ENCODE data around the gene HSDL1.

Gene HSDL1

DNA sequence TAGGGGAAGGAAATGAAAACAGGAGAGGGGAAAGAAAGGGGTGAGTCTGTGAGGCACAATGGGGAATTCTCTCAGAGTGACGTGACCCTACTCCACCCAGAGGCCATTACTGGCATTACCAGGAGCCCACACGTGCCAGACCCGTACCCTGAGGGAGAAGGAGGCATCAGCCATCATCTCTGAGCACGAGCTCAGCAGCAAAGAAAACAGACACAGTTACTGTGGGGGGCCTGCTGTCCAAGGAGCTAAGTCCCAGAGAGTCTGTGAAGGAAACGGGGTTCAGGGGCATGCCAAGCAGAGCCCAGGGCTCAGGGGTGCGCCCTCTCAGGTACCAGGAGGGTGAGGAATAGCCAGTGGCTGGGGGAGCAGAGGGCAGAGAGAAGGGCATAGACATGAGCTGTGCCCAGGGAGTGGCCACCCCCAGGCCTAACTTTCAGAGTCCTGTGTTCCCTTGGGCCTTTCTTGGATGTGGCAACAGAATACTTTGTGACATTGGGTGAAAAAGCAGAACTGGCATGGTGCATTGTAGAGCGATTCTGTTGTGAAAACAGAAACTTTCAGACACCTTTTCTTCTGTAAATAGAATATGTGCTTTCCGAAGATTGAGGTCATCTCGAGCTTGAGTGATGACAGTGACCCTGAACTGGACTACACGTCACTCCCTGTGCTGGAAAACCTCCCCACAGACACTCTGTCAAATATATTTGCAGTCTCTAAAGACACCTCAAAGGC lies 30.5 kb upstream of the HSDL1 start:
- DNase-seq = peak; percentile 71

DNA sequence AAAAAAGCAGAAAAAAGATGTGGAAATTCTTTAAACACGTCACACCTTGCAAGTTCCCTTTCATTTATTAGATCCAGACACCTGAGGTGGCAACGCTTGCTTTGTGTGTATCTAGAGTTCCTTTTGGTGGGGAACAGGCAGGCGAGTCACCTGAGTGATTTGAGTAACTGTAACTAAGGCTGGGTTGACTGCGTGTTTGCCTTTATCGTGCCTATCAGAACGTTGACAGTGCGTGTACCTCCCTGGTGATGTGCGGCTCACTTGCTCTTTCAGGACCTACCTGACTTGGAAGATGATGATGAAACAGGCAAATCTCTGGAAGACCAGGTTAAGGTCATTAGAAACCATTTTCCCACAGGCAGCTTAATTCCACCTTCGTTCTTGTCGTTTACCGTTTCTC lies 29.4 kb upstream of the HSDL1 start:
- DNase-seq = no peak

GRCh38 chr16:84169765-84170310 lies 24.9 kb upstream of the HSDL1 start:
- DNase-seq = no peak

- DNase-seq = no peak
Measured at GRCh38 chr16:84166796-84167695, 22.1 kb upstream of the HSDL1 start.

- DNase-seq = no peak
Measured at GRCh38 chr16:84165746-84166145, 20.8 kb upstream of the HSDL1 start.

- no peak for DNase-seq
Measured at GRCh38 chr16:84161801-84162200, 16.8 kb upstream of the HSDL1 start.

GRCh38 chr16:84161037-84161436 lies 16.1 kb upstream of the HSDL1 start:
- no peak for DNase-seq

GRCh38 chr16:84159800-84160199 lies 14.8 kb upstream of the HSDL1 start:
- no peak for DNase-seq

GRCh38 chr16:84159007-84159406 lies 14.0 kb upstream of the HSDL1 start:
- no peak for DNase-seq

GRCh38 chr16:84156342-84156784 lies 11.4 kb upstream of the HSDL1 start:
- DNase-seq = no peak

DNA sequence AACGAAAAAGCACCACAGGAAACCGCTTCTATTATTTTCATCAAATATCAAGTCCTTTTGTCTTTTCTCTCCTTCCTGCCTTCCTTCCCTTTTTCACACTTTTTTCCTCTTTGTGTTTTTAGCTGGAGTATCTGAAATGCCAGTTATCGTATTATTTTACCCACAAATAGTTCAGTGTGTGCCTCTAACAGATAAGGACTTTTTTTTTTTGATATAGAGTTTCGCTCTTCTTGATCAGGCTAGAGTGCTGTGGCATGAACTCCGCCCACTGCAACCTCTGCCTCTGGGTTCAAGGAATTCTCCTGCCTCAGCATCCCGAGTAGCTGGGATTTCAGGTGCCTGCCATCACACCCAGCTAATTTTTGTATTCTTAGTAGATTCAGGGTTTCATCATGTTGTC lies 10.8 kb upstream of the HSDL1 start:
- no peak for DNase-seq

DNA sequence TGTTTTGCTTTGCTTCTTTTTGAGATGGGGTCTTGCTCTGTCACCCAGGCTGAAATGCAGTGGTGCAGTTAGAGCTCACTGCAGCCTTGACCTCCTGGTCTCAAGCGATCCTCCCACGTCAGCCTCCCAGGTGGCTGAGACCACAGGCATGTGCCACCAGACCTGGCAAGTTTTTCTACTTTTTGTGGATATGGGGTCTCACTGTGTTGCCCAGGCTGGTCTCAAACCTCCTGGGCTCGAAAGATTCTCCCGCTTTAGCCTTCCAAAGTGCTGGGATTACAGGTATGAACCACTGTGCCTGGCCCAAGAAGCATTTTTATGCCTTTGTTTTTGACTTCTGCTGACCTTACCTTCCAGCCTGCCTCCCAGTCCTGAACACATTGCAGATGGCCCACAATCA lies 10.2 kb upstream of the HSDL1 start:
- DNase-seq = no peak

DNA sequence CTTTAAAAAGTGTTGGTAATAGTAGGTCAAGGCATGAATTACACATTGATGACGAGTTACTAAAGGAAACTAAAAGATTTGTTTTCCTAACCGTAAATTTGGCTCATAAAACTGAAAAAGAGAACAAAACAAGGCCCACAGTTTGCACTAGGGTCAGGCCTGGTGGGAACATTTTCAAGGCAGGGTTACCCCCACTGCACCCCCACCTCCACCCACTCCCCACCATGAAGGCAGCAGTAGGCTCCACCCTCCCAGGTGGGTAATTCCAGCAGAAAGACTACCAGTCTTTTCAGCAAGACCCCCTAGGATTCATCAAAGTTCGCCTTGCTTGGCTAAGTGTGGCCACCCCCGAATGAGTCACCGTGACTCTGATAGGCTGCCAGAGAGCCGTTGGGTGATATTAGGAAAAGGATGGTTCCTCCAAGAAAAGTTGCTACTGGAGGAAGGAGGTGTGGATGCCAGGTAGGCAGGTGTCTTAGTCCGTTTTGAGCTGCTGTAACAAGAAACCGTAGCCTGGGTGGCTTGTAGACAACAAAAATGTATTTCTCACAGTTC lies 8.8 kb upstream of the HSDL1 start:
- DNase-seq = no peak

- DNase-seq = no peak
Measured at GRCh38 chr16:84150926-84151325, 5.9 kb upstream of the HSDL1 start.

GRCh38 chr16:84144209-84144858 lies 643 bp downstream of the HSDL1 start:
- peak; percentile 35 for DNase-seq

DNA sequence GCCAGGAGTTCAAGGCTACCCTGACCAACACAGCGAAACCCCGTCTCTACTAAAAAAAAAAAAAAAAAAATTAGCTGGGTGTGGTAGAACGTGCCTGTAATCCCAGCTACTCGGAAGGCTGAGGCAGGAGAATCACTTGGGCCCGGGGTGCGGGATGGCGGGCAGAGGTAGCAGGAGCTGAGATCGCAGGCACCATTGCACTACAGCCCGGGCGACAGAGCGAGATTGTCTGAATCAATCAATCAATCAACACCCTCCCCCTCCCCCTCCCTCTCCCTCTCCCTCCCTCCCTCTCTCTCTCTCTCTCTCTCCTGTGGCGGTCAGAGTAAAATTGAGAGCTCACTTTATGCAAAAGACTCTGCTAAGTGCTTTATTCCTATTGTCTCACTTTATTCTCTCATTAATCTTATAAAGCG lies 1.2 kb downstream of the HSDL1 start:
- DNase-seq = no peak

DNA sequence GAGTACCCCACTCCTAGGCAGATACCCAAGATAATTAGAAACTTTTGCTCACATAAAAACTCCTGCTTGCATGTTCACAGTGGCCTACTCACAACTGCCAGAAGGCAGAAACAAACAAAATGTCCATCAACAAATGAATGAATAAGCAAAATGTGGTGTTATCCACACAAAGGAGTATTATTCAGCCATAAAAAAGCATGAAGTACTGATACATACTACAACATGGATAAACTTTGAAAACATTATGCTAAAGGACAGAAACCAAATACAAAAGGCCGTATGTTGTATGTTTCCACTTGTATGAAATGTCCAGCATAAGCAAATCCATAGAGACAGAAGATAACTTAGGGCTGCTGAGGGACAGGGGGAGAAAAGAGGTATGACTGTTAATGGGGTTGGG lies 1.9 kb downstream of the HSDL1 start:
- no peak for DNase-seq

- DNase-seq = no peak
Measured at GRCh38 chr16:84141143-84141670, 3.8 kb downstream of the HSDL1 start.

DNA sequence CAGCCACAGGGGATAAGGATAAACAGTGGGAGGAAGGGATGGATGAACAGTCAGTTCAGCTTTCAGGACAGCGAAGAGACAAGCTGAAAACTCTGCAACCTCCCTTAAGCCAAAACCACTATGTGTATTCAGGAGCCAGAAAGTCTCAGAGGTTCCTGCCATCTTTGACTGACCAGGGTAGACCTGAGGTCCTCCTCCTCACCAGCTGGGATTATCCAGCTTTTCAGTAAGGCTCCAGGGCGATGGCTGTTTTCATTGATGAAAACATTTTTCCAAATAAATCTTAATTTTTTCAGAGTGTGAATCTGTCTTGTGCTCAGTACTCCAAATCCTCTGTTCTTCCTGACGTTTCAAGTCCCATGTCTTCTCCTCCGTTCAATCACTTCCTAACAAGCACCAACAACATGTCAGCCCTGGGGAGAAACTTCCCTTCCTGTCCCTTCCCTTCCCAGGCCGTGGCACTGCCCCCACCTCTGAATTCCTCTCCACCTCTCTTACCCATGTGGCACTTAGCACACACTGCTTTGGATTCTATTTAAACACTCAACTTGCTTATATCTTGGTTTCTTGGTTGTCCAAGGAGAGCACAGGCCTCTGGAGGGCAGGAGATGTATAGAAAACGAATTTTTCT lies 5.2 kb downstream of the HSDL1 start:
- DNase-seq = no peak

DNA sequence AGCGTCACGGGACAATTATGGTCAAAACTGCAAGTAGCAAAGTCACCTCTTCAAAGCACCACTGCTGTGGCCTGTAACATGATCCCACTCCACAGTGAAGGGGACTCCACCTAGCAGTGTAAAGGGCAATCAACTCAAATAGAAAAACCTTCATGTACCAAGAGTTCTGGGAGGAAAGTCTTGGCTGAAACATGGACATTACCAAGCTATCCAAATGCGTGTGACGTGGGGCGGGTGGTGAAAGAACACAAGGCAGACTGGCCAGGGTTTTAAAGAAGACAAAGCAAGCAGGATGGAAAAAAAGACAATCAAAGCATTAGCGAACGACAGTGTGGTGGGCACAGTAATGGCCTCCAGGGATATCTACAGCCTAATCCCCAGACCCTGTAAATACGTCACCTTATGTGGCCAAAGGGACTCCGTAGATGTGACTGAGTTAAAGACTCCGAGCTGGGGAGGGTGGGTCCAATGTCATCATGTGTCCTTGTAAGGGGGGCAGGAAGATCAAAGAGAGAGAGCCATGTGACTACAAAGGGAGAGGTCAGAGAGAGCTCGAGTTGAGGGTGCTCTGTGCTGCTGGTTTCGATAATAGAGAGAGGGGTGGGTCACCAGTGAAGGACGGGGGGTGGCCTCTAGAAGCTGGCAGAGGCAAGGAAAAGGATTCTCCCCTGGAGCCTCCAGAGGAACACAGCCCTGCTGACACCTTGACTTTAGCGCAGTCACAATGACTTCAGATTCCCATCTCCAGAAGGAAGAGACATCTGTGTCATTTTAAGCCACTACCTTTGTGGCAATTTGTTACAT lies 6.0 kb downstream of the HSDL1 start:
- DNase-seq = no peak

- DNase-seq = no peak
Measured at GRCh38 chr16:84138500-84138823, 6.5 kb downstream of the HSDL1 start.
